Activated T-helper 1 cell treated with Interleukin-2 at 50 U/mL for 16 hours (primary cell): Measurements from ENCODE around the gene CBLL2.
"Not testable (repeated sequence)": the region's sequence is repeated elsewhere in the genome, so short reads cannot be mapped to it uniquely, and the experiment has no call there.

Source experiments
- DNase-seq: peaks from one replicate; pipeline ENCODE4 v3.0.0-alpha.2; 2020; ENCODE audit warnings: low read depth

Gene CBLL2, protein sequence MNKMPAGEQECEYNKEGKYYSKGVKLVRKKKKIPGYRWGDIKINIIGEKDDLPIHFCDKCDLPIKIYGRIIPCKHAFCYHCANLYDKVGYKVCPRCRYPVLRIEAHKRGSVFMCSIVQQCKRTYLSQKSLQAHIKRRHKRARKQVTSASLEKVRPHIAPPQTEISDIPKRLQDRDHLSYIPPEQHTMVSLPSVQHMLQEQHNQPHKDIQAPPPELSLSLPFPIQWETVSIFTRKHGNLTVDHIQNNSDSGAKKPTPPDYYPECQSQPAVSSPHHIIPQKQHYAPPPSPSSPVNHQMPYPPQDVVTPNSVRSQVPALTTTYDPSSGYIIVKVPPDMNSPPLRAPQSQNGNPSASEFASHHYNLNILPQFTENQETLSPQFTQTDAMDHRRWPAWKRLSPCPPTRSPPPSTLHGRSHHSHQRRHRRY

DNA sequence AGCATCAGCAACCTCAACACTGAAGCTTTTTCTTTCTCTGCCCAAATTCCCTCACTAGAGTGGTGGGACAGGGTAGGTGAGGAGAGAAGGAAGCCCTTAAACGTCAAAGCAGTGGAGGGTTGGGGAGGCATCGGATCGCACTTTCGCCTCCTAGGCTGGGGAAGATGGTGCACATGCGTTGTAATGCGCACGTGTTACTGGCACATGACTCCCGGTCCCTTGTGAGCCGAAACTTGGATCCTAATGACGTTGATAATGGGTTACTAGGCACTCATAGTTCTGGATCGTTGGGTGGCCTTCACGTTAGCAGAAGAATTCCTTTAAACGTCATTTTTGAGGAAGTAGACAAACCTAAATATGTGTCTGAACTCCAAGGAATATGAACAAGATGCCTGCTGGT, at the start of gene CBLL2:
TSS of gene CBLL2 (plus strand) at position 301 of the 400 bp plus-strand sequence. CDS start at position 380, 79 bp downstream.
- DNase-seq: no peak

DNA sequence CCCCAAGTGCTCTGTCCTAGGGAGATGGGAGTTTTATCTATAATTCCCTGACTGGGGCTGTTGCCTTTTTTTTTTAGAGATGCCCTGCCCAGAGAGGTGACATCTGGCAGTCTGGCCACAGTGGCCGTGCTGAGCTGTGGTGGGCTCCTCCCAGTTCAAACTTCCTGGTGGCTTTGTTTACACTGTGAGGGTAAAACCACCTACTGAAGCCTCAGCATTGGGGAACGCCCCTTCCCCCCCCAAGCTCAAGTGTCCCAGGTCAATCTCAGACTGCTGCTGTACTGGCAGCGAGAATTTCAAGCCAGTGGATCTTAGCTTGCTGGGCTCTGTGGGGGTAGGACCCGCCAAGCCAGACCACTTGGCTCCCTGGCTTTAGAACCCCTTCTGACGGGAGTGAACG, 38.3 kb upstream of the CBLL2 start:
- no peak for DNase-seq

DNA sequence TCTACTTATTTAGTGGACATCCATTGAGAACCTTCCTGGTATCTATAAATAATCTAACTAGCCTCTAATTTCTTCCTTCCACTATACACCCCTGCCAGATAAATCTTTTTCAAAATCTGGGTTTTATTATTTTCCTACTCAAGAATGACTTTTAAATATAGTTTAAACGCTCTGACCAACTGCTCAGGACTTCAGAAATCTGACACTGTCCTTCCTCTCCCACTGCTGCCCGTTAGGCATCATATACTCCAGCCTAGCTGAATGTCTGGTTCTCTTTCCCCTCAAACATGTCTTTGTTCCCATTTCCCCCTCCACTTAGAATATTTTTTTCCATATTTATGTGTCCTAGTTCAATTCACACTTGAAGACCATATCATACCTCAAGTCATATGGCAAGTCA, 35.2 kb upstream of the CBLL2 start:
- no peak for DNase-seq

DNA sequence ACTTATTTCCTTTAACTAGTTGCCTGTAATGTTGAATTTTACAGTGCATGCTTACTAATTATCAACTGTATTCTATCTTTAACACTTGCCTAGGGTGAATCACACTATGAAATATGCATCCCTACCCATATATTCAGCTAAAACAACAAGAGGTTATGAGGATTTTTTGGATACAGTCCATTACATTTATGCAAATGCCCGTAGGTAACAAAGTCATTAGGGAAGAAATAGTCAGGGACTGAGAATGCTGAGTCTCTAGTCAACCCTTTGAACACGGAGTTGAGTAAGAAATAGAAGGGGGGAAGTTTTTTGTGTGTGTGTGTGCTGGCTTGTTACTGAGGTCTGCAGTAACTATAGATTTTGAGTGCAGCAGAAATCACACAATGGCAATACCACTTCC, 26.1 kb upstream of the CBLL2 start:
- no peak for DNase-seq

DNA sequence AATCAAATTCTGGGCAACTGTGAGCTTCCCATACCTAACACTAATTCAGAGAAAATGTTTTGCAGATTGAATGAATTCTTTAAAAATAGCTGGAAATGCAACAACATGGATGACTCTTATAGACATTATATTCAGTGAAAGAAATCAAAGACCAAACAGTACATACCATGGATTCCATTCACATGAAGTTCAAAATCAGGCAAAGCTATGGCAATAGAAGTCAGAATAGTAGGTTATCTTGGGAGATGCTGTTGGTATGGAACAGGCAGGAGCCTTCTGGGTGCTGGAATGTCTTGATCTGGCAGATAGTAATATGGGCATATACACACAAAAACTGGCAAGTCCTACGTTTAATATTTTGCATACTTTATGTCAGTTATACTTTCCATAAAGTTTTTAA, 25.5 kb upstream of the CBLL2 start:
- DNase-seq: no peak

DNA sequence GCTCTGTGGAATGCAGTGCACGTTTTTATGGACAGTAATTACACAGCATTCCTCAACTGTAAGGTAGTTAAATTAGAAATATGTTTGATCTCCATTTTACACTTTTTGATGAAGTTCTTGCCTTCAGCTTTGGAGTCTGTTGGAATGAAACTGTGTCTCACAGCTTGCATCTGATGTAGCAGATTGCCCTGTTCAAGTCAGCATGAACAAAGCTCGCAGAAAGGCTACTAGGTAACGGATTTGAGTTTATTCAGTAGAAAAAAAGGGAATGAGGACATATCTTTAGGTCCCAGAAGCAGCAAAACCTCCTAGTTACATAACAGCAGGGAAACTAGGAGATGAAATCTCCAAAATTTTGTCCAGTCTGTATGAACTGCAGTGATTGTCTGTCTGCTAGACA, 24.3 kb upstream of the CBLL2 start:
- no peak for DNase-seq

DNA sequence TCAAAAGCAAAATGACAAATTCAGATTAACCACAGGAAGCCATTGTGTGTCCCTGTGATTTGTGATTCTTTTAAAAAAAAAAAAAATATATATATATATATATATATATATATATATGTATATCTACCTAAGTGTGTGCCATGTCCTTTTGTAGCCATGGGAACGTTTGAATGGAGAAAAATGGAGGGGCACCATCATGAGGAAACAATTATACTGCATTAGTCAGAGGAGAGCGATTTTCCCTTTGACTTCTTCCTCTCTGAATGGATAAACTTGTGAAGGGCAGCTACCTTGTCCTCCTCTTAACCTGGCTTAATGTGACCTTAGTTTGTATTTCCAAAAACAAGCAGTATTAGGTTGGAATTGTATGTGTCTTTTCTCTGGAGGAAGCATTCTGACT, 23.3 kb upstream of the CBLL2 start:
- DNase-seq: no peak

DNA sequence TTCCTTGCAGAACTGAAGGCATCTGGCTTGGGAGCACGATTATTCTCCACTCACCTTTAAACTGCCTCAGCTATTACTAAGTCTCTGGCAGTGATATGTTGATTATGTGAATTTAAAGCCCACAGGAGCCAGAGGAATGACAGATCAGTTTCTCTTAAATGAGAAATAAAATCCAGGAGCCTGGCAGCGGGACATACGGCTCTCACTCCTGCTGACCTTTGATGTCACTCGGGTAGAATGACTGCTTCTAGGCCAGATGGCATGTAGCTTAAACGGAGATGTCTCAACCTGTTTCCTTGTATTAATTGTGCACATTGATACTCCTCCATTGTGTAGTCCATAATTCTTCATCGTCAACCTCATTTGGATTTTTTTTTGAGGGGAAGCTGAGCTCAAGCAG, 4.0 kb upstream of the CBLL2 start:
- no peak for DNase-seq

DNA sequence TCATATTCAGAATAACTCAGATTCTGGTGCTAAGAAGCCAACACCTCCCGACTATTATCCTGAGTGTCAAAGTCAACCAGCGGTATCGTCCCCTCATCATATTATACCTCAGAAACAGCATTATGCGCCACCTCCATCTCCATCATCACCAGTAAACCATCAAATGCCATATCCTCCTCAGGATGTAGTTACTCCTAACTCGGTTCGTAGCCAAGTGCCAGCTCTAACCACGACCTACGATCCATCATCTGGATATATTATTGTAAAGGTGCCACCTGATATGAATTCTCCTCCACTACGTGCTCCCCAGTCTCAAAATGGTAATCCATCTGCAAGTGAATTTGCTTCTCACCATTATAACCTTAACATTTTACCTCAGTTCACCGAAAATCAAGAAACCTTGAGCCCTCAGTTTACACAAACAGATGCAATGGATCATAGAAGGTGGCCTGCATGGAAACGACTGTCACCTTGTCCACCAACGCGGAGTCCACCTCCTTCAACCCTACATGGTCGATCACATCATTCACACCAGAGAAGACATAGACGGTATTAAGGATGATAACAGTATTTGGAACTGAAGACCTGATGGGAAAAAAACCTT, 1.1 kb downstream of the CBLL2 start:
- DNase-seq: no peak

DNA sequence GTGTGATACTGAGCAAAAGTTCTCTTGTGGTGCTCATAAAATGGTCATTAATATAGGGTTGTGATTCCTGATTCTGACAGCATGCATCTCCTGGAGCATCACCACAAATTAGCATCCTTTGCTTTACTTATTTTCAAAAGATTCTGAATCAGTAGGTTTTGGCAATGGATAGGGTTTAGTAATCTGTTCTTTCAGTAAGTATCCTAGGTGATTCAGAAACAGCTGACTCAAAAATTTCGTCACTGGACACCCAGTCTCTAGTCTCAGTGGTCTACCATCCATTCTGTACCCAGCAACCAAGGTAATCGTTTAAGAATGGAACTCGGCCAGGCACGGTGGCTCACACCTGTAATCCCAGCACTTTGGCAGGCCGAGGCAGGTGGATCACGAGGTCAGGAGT, 4.1 kb downstream of the CBLL2 start:
- no peak for DNase-seq

DNA sequence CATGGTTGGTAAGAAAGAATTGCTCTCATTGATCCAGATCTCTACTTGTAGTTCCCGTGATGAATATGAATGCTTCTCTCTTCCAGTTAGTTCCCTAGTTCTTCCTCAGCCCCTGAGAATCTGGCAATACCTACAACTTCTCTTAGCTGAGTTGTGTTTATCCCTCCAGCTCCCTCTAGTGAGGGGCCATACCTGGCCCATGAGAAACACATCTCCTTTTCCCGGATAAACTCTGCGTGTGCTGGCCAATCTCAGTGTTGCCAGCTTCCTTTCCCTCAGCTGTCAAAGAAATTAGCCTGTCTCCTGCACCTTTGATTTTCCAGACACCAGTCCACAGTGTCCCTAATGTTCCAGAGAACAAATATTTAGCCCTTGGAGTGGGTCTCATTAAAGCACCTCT, 5.7 kb downstream of the CBLL2 start:
- no peak for DNase-seq

DNA sequence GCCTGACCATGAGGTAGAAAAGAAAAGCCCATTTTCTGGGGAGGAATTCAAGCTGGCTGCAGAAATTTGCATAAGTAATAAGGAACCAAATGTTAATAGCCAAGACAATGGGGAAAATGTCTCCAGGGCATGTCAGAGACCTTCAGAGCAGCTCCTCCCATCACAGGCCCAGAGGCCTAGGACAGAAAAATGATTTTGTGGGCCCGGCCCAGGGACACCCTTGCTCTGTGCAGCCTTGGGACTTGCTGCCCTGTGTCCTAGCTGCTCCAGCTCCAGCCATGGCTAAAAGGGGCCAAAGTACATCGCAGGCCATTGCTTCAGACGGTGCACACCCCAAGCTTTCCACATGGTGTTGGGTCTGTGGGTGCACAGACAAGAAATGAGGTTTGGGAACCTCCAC, 16.5 kb downstream of the CBLL2 start:
- not testable (repeated sequence) for DNase-seq

DNA sequence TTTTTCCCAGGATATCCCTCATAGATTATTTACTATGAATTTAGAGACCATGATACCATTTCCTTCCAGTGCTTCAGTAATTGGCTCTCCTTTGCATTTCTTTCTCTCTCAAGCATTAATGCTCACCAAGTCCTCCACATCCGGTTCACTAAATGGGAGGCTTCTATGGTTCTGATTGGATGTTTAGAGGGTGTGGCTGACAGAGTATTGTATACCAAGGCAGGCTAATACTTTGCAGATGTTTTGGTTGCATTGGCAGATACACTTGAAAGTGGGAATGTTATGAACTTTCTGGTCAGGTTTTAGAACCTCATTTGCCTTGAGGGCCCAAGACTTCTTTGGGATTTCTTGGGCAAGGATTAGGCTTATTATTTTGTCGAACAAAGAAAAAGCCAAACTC, 24.2 kb downstream of the CBLL2 start:
- DNase-seq: no peak

DNA sequence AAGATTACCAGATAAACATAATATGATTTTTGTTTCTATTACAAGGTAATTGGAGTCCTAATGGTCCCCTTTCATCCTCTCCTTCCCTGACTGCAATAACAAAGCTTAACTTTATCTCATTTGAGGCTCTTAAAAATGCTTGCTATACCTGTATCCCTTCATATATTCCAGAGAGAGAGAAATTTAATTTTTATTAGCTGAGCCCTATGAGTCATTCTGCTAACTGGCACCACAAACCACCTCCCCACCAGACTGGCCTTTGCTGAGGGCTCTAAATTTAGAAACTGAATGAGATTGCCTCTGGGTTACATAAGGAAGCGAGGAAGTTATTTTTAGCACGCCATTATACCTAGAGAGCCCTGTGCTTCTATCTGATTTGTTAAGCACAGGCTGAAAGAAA, 27.4 kb downstream of the CBLL2 start:
- DNase-seq: no peak

DNA sequence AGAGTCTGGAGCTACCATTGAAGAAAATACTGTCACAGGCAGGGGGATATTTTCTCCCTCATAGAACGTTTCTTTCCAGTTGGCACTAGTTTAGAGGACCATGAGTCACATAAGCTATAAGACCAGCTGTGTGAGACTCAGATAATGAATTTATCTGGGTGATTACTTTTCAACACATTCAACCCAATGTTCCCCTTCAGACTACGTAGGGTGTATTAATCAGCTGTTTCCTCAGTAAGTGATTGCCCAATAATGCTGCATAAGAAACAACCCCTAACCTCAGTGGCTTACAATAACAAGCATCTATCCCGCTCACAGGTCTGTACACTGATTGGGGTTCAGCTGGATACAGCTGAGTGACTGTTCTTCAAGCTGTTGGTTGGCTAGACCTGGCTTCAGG, 38.1 kb downstream of the CBLL2 start:
- DNase-seq: no peak

DNA sequence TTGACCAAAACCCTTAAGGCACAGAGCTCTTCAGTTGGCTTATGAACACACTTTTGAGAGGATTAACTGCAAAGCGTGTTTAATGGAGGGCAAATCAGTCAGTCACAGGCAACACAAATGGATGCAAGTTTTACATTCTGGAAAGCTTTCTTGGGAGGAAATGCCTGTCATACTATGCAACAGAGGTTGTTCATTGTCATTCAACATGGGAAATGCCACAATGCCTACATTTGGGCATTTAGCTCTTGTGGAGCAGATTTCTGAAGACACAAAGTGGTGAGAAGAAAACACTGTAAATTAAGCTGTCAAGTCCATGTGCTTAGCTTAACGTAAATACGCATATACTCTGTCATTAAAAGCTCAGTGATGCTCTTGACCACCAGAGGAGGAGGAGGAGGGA, 41.1 kb downstream of the CBLL2 start:
- no peak for DNase-seq

DNA sequence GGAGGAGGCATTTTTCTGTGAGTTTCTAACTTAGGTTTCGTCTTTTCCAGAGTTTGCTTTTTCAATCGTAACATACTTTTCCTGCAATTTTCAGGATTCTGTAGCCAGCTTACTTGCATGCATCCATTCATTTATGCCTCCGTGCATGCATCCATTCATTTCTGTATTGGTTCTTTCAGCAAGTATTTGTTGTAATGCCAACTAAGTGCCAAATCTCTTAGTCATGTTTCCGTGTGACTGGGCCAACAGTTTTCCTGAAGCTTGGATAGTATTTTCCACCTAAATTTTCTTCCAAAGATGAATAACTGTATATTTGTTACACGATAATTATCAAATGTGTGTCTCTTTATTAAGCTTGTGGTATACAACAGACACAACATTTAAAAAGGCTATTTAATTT, 41.5 kb downstream of the CBLL2 start:
- no peak for DNase-seq

DNA sequence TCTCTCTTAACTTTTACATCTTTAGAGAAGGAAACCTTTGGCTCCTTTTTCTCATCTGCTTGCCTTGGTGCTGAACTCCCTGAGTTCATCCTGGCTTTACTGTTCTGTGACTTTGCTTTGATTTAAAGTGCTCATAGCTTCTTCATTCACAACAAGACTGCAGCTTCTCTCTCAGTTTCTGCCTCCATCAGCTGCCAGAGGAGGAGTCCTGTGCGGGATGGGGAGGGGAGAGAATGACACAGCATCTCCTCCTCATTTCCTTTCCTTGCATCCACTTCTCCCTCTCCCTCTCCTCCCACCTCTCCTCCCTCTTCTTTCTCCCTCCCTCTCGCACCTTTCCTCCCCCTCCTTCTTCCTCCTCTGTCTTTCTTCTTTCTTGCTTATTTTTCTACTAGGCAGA, 42.0 kb downstream of the CBLL2 start:
- no peak for DNase-seq

DNA sequence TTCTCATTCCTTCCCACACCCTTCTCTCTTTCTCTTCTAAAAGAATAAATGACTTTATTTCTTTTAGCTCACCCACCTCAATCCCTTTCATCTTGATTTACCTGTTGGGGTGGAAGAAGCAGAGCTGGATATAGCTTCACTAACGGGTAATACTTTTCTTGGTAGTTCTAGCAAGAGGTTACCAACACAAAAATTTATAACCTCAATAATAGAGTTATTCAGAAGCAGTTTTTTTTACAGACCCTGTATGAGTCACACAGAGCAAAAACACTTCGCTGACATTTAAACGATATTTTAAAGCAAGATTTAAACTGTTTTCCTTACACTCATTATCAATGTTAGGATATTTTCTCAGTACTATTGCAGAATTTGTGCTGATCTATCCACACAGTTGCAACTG, 42.4 kb downstream of the CBLL2 start:
- no peak for DNase-seq

DNA sequence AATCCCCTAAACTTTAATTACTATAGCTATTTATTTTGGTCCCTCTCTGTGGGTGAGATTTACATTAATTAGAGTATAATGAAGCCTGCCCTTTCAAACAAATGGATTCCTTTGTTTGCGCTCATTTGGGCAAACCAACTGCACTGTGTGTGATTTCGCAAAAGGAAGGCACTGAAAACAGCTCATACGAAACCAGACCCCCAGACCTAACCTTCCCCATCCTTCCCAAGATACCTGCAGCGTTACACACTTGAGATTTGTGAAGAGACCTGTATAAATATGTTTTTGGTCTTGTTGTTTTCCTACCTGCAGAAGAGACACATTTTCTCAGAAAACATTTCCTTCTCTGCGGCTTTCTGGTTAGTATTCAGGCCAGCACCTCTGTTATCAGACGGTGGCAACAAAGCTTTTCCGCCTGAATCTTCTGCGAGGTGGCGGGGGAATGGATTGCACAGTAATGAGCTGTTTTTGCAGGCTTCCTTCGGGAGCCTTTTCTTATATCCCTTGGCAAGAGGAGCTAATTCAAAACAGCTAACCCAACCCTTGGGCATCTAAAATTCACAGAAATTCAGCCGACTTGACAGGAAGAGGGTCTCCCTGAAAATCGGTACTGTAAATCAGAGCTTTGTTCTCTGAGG, 47.6 kb downstream of the CBLL2 start:
- no peak for DNase-seq

DNA sequence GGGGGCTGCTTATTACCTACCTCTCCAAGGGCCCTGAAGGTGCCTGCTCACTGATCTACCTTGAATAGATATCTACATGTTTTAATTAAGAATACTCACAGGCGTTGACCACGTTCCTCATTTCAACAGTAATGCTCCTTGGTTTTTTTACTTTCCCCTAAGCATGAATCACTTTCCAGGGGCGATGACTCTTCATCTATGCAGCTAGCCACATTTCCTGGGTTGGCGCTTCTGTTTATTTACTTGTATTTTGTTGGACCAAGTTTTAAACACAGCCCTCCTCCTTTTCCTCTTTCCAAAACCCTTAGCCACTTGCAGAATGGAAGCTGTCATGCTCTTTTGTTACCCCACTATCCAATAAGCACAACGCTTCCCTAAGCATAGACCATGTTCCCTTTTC, 50.8 kb downstream of the CBLL2 start:
- DNase-seq: no peak
